HepG2 (cell line): ENCODE measurements around the gene GTF2H4. TPM values are rescaled to one million over a fixed set of nuclear protein-coding genes. Genes with fewer than 3 reads are reported as not detected.

Experiments used
- AGO2 ChIP-seq: fragments of 200-400 bp; formaldehyde crosslinking; optimal IDR thresholded peaks from 2 replicates; pipeline ENCODE3; 2017; ENCODE audit warnings: mild to moderate bottlenecking, low read depth, low read length, moderate library complexity
- ARHGAP35 ChIP-seq: sonication (generic); formaldehyde crosslinking; IDR thresholded peaks from 2 replicates; pipeline ENCODE4 v1.9.0; 2022; ENCODE audit warnings: mild to moderate bottlenecking, inconsistent platforms, moderate library complexity, missing genetic modification reagents, borderline replicate concordance
- BCL6 ChIP-seq: IDR thresholded peaks from 2 replicates; pipeline ENCODE4 v1.6.1; 2016; ENCODE audit warnings: missing genetic modification reagents, missing compliant biosample characterization
- BCLAF1 ChIP-seq: fragments of 450-650 bp; IDR thresholded peaks from 2 replicates; pipeline ENCODE4 v1.6.1; 2017; ENCODE audit warnings: mild to moderate bottlenecking
- FOXO4 ChIP-seq: sonication (generic); formaldehyde crosslinking; conservative IDR thresholded peaks from 2 replicates; pipeline ENCODE4 v1.8.1; 2023; ENCODE audit warnings: missing genetic modification reagents
- IRX3 ChIP-seq: sonication (generic); formaldehyde crosslinking; IDR thresholded peaks from 2 replicates; pipeline ENCODE4 v1.8.1; 2023; ENCODE audit warnings: mild to moderate bottlenecking, low read depth, missing genetic modification reagents, borderline replicate concordance
- KAT7 ChIP-seq: IDR thresholded peaks from 2 replicates; pipeline ENCODE4 v1.6.1; 2018; ENCODE audit warnings: borderline replicate concordance, missing compliant biosample characterization
- MED13 ChIP-seq: sonication (generic); formaldehyde crosslinking; IDR thresholded peaks from 2 replicates; pipeline ENCODE4 v1.5.0; 2020; ENCODE audit warnings: missing genetic modification reagents
- NONO ChIP-seq, 2 experiments: fragments of 450-650 bp in 1 of 2; sonication (generic) in 1 of 2; formaldehyde crosslinking in 1 of 2; IDR thresholded peaks in 1 of 2; conservative IDR thresholded peaks in 1 of 2; 2 replicates each; pipeline versions ENCODE4 v1.6.1 to v1.8.0; 2017 to 2022; ENCODE audit warnings: mild to moderate bottlenecking in 1 of 2, missing genetic modification reagents in 1 of 2, moderate library complexity in 1 of 2
- PHF20 ChIP-seq: sonication (generic); formaldehyde crosslinking; IDR thresholded peaks from 2 replicates; pipeline ENCODE4 v1.5.0; 2020; ENCODE audit warnings: mild to moderate bottlenecking, missing genetic modification reagents
- TEAD3 ChIP-seq: optimal IDR thresholded peaks from 2 replicates; pipeline ENCODE3; 2016; ENCODE audit warnings: borderline replicate concordance
- ZBTB14 ChIP-seq: sonication (generic); formaldehyde crosslinking; IDR thresholded peaks from 2 replicates; pipeline ENCODE4 v1.4.0; 2020; ENCODE audit warnings: missing genetic modification reagents
- ZNF121 ChIP-seq: sonication (generic); formaldehyde crosslinking; IDR thresholded peaks from 2 replicates; pipeline ENCODE4 v1.5.0; 2020; ENCODE audit warnings: mild to moderate bottlenecking, missing genetic modification reagents
- ZNF282 ChIP-seq: fragments of 450-650 bp; IDR thresholded peaks from 2 replicates; pipeline ENCODE4 v1.6.1; 2018; ENCODE audit not compliant: partially characterized antibody
- ZNF589 ChIP-seq: sonication (generic); formaldehyde crosslinking; conservative IDR thresholded peaks from 2 replicates; pipeline ENCODE4 v1.8.0; 2022; ENCODE audit warnings: mild to moderate bottlenecking, moderate library complexity, missing genetic modification reagents
- ZNF780A ChIP-seq: sonication (generic); formaldehyde crosslinking; IDR thresholded peaks from 2 replicates; pipeline ENCODE4 v1.8.0; 2022; ENCODE audit warnings: mild to moderate bottlenecking, missing genetic modification reagents, moderate library complexity
- ZNF781 ChIP-seq: sonication (generic); formaldehyde crosslinking; IDR thresholded peaks from 2 replicates; pipeline ENCODE4 v1.5.1; 2020; ENCODE audit warnings: borderline replicate concordance, mild to moderate bottlenecking, missing genetic modification reagents; ENCODE audit errors: not compliant biosample characterization
- ZNF841 ChIP-seq: sonication (generic); formaldehyde crosslinking; IDR thresholded peaks from 2 replicates; pipeline ENCODE4 v1.8.1; 2023; ENCODE audit warnings: missing genetic modification reagents, borderline replicate concordance
- ZNF891 ChIP-seq: sonication (generic); formaldehyde crosslinking; IDR thresholded peaks from 2 replicates; pipeline ENCODE4 v1.5.0; 2020; ENCODE audit warnings: mild to moderate bottlenecking, missing genetic modification reagents
- polyA plus RNA-seq, 8 experiments: library from polyadenylated mRNA; depleted of rRNA in 3 of 8; stranded (reverse) in 7 of 8; unstranded in 1 of 8; fragments of >200 nt; fragmentation: Illumina TruSeq in 4 of 8; extraction: Trizol in 4 of 8; gene quantifications; 2 replicates each; pipeline versions ENCODE4 v1.2.1 to v1.2.3, GENCODE V29; 2011 to 2016; ENCODE audit warnings: low read depth in 4 of 8, missing spikeins in 1 of 8, mixed read lengths in 1 of 8; ENCODE audit not compliant: insufficient read depth in 1 of 8
- total RNA-seq, 5 experiments: library from RNA; depleted of rRNA; stranded (reverse); fragments of >200 nt; fragmentation: Illumina TruSeq; extraction: Trizol; gene quantifications; 2 replicates each; pipeline ENCODE4 v1.2.3, GENCODE V29; 2016; ENCODE audit warnings: low read depth in 1 of 5

GTF2H4 gene
- total and polyA plus RNA-seq, 2 of the 13 experiments (the other 11 are each of a cell fraction or from before 2014, with no cell fraction given), result 15.9 to 49.3 TPM

GRCh38 chr6:30877419-30878262 lies 30.4 kb upstream of the GTF2H4 start (continued):
- no peak for TF ChIP-seq PHF20 (CRISPR knock-in tag)
- no peak for TF ChIP-seq ZNF780A
- TF ChIP-seq MED13 (CRISPR knock-in tag), result no peak
- TF ChIP-seq NONO (IDR thresholded peaks at IDR 0.05), result no peak
- 0 out of 2 replicates have a peak, but pooled peaks have one; percentile 26 for TF ChIP-seq NONO (CRISPR knock-in tag; conservative IDR thresholded peaks at IDR 0.05)
- TF ChIP-seq BCL6 (CRISPR knock-in tag), result peak; percentile 34; the same call in 1 of the 2 replicates
- no peak for TF ChIP-seq FOXO4 (CRISPR knock-in tag)
- TF ChIP-seq ZNF781 (CRISPR knock-in tag), result no peak
- no peak for TF ChIP-seq ZNF841 (CRISPR knock-in tag)
- TF ChIP-seq TEAD3, result peak; percentile 49
- TF ChIP-seq BCLAF1, result no peak
- no peak for TF ChIP-seq ZNF121 (CRISPR knock-in tag)
- no peak for TF ChIP-seq ARHGAP35
- TF ChIP-seq AGO2, result no peak
- no peak for TF ChIP-seq ZNF589 (CRISPR knock-in tag)
- no peak for TF ChIP-seq IRX3 (CRISPR knock-in tag)
- no peak for TF ChIP-seq ZNF891 (CRISPR knock-in tag)
- no peak for TF ChIP-seq KAT7 (CRISPR knock-in tag)
- TF ChIP-seq ZBTB14 (CRISPR knock-in tag), result no peak
- TF ChIP-seq ZNF282, result no peak
